ENCODE measurements around the gene BRD1. TPM values are rescaled to one million over a fixed set of nuclear protein-coding genes. Genes with fewer than 3 reads are reported as not detected.

The BRD1 gene
- total RNA-seq, 1 donor from 2014 or later: 50.1 TPM

DNA sequence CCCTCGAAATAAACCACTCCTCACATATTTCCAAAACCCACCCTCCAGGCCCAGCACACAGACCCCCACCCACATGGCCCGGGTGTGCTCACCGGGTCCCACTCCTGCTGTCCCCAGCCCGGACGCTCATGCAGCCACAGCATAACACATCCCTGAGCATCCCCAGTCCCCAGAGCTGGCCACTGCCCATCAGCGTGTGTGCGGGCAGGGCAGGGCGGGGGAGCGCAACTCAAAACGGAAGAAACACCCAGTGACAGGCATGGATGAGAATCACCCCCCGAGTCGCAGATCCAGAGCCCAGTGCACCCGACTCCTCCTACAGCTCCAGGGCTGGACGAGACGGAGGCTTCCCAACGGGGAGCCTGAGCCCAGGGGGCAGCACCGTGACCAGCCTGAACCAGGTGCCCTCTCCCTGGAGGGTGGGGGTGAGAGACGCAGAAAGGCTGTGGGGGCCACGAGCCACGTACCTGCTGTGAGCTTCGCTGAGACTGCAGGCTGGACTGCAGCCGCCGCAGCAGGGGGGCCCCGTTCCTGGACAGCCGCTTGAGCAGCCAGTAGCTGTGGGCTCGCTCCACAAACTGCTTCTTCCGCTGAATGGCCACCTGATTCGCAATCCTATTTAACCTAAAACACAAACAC lies 23.8 kb downstream of the BRD1 start:
- intact Hi-C loops (cut with micrococcal nuclease): no loop called here

DNA sequence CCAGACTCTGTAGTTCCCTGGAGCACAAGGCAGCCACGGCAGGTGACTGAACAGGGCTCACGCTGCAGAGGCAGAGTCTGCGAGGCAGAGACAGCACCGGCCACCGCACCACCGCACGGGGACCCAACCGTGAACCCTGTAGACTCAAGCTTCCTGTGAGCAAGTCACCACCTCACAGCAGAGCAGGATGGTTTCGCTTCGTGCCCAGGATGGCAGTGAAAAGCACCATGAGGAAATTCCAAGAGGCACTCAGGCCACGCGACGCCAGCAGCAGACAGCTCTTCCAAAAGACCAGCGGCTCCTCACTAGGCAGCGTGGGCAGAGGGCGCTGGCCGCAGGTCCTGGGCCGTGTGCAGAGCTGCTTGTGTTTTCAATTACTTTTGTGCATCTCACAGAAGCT lies 24.5 kb downstream of the BRD1 start:
- intact Hi-C loops (cut with micrococcal nuclease): no loop called here

- intact Hi-C loops (cut with micrococcal nuclease): no loop called here
These were observed 26.1 kb downstream of the BRD1 start for GRCh38 chr22:49801391-49802060.

DNA sequence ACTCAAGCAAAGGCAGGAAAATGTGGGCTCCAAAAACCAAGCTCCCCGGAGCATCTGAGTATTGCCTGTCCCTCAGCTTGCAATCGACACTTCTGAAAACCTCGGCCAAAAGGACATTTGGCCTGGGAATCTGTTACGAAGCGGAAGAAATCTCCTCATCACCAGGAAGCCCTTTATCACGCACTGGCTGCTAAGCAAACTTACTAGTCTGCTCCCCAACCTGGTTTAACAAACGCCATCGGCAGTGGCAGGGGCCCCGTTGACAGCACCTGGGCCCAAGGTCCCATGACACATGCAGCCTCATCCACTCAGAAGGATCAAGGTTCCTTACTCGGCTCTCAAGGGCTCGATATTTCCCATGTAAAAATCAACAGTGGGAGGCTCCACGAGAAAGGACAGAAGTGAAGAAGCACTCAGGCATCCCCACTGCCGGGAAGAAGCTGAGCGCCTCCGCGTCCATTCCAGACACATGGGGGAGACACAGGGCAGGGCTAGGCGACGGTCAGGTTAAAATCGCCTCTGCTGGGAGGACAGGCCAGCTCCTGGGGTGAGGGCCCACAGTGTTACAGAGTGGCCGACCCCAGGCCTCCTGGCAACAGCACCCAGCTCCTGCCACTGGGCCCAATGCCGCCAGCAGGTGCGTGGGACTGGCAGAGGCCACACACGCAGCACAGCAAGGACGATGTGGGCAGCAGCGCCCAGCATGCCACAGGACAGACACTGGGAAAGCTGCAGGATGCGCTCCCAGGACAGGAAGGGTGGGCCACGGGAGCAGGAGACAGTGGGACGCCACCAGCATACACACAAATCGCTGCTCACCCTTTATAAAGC lies 27.1 kb downstream of the BRD1 start:
- intact Hi-C loops (cut with micrococcal nuclease): no loop called here

GRCh38 chr22:49799431-49800075 lies 28.1 kb downstream of the BRD1 start:
- intact Hi-C loops (cut with micrococcal nuclease): no loop called here

DNA sequence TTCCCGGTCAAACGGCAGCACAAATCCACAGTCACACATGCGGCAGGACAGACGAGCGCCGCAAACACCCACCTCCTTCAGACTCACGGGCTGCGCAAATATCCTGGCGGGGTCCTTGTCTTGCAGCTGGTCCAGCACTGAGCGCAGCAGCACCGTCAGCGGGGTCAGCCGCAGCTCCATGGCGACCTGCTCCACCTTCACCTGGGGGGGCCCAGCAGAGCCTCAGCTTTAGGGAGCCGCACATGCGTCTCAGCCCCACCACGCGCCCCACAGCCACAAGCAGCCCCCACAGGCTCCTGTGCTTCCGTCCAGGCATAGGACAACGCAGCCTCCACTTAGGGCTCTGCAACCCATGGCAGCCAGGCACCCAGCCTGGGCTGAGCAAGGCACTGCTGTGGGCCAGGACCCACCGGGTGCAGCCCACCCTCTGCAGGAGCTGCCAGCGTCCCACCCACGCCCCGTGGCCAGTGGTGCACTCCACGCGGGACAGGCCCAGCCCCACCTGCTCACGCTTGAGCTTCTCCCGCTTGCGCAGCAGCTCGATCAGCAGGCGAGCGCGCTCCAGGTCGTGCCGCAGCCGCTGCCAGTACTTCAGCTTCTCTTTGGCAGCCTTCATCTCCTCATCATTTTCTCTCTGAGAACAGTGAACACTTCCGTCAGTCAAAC lies 29.1 kb downstream of the BRD1 start:
- intact Hi-C loops (cut with micrococcal nuclease): no loop called here

GRCh38 chr22:49797706-49798105 lies 30.0 kb downstream of the BRD1 start:
- intact Hi-C loops (cut with micrococcal nuclease): no loop called here

- intact Hi-C loops (cut with micrococcal nuclease): no loop called here
These were observed 30.9 kb downstream of the BRD1 start for GRCh38 chr22:49796596-49797270.

GRCh38 chr22:49795521-49795920 lies 32.2 kb downstream of the BRD1 start:
- intact Hi-C loops (cut with micrococcal nuclease): no loop called here

DNA sequence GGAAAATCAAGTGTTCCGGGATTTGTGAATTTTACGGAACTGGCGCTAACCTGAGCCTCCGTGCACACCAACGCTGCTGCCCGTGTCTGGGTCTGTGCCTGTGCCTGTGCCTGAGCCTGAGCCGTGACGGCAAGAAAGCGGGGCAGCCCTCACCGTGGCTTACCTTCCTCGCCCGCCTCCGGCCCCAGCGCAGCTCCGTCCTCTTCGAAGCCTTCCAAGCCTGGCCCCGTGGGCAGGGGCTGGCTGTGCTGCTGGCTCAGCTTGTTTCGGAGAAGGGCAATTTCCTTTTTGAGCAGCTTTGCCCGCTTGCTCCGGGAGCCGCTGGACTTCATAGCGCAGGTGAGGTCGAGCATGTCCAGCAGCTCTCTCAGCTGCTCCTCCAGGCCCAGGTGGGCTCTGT lies 33.8 kb downstream of the BRD1 start:
- intact Hi-C loops (cut with micrococcal nuclease): no loop called here

DNA sequence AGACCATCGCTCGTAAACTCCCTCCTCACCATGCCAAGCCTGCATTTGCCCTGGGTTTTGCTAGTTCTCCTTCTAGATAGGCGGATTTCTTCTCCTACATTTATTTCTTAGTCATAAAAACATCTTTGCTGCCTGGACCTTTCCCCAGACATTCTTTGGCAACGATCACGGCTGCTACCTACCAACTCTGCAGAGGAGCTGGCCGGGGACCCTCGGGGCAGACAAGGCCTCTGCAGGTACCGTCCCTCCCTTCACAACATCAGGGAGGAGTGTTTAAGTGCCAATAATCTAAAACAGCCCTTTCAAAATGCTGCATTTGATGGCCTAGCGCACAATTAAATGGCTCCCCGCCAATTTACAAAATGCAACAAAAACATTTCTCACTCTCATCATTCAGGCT lies 34.4 kb downstream of the BRD1 start:
- intact Hi-C loops (cut with micrococcal nuclease): no loop called here

GRCh38 chr22:49792107-49792506 lies 35.6 kb downstream of the BRD1 start:
- intact Hi-C loops (cut with micrococcal nuclease): no loop called here

GRCh38 chr22:49791682-49792081 lies 36.0 kb downstream of the BRD1 start:
- intact Hi-C loops (cut with micrococcal nuclease): no loop called here

DNA sequence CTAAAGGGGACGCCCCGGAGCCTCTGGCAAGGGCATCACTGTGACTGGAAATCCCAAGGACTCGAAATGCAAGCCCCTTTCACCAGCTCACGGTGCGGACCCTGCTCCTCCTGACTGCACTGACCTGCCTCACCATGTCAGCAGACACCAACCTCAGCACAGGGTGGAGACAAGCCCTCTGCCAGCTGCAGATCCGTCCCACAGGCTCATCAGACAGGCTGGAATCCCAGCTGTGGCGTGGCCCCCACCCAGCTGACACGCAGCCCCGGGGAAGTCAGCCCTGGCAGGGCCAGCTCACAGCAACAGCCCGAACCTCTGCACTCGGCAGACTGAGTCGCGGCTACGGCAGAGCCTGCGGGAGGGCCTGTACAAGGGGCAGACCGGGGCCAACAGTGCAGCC lies 36.8 kb downstream of the BRD1 start:
- intact Hi-C loops (cut with micrococcal nuclease): no loop called here

- intact Hi-C loops (cut with micrococcal nuclease): loop anchor here (2.0 kb wide), 1 partner anchor 19 kb away; no protein-coding TSS in a partner anchor
These were observed 38.2 kb downstream of the BRD1 start for GRCh38 chr22:49789289-49790141.

- intact Hi-C loops (cut with micrococcal nuclease): loop anchor here (2.0 kb wide), 1 partner anchor 20 kb away; no protein-coding TSS in a partner anchor
These were observed 39.2 kb downstream of the BRD1 start for GRCh38 chr22:49788504-49788903.

GRCh38 chr22:49787861-49788260 lies 39.8 kb downstream of the BRD1 start:
- intact Hi-C loops (cut with micrococcal nuclease): loop anchor here (2.0 kb wide), 1 partner anchor 21 kb away; no protein-coding TSS in a partner anchor

GRCh38 chr22:49786976-49787706 lies 40.5 kb downstream of the BRD1 start:
- intact Hi-C loops (cut with micrococcal nuclease): no loop called here

All from T-helper 1 cell treated with Interleukin-12 subunit alpha and Interleukin-12 subunit beta and Interleukin-4 antibody, amounts not matched to agents 30 ng/mL and 1 ng/mL, for 36 hours (primary cell).